Heart left ventricle (tissue), 16 donors: ENCODE results near the gene ETV3. TPM values are rescaled to one million over a fixed set of nuclear protein-coding genes. Genes with fewer than 3 reads are reported as not detected.

Source experiments
- ATAC-seq, 4 donors: fragments of 200-7000 bp; cut with Tn5 transposase; one replicate each; pipeline ENCODE4 v1.9.1; 2020 to 2022; ENCODE audit warnings: moderate library complexity in 4 of 4, mild to moderate bottlenecking in 3 of 4, moderate number of reproducible peaks in 1 of 4
- DNase-seq, 5 donors: peaks; one replicate each; pipeline ENCODE4 v3.0.0-alpha.2; 2020
- H3K27ac ChIP-seq, 12 donors: fragments of 200-600 bp; sonication (generic) in 4 of 12; one replicate each; pipeline versions ENCODE4 v1.5.0 to v1.8.0; 2016 to 2022; ENCODE audit warnings: mild to moderate bottlenecking in 2 of 12
- H3K27me3 ChIP-seq, 9 donors: fragments of 200-600 bp; sonication (generic) in 2 of 9; one replicate each; pipeline versions ENCODE4 v1.5.1 to v1.8.0; 2016 to 2022; ENCODE audit warnings: mild to moderate bottlenecking in 3 of 9
- H3K36me3 ChIP-seq, 9 donors: fragments of 200-600 bp; sonication (generic) in 2 of 9; one replicate each; pipeline versions ENCODE4 v1.5.0 to v1.8.0; 2018 to 2022; ENCODE audit warnings: mild to moderate bottlenecking in 2 of 9
- H3K4me1 ChIP-seq, 12 donors: fragments of 200-600 bp; sonication (generic) in 4 of 12; one replicate each; pipeline versions ENCODE4 v1.5.0 to v1.8.0; 2016 to 2022; ENCODE audit warnings: mild to moderate bottlenecking in 3 of 12
- H3K4me3 ChIP-seq, 12 donors: fragments of 200-600 bp; sonication (generic) in 4 of 12; one replicate each; pipeline versions ENCODE4 v1.5.0 to v1.8.0; 2017 to 2022; ENCODE audit warnings: mild to moderate bottlenecking in 9 of 12, moderate library complexity in 4 of 12
- H3K9me3 ChIP-seq, 12 donors: fragments of 200-600 bp; sonication (generic) in 4 of 12; one replicate each; pipeline versions ENCODE4 v1.5.0 to v1.8.0; 2016 to 2022; ENCODE audit warnings: mild to moderate bottlenecking in 1 of 12
- CTCF ChIP-seq, 12 donors: fragments of 200-600 bp; sonication (generic) in 4 of 12; IDR thresholded peaks; one replicate each; pipeline versions ENCODE4 v1.5.0 to v1.8.0; 2018 to 2022; ENCODE audit warnings: antibody characterized with exemption in 12 of 12, mild to moderate bottlenecking in 5 of 12
- POLR2A ChIP-seq, 2 donors: fragments of 450-650 bp; IDR thresholded peaks; one replicate each; pipeline ENCODE4 v1.6.1; 2017; ENCODE audit warnings: antibody characterized with exemption in 2 of 2, mild to moderate bottlenecking in 2 of 2, moderate library complexity in 2 of 2
- WGBS, 4 donors: extraction: QIAGEN DNeasy Blood & Tissue Kit in 2 of 4; methylation state at CpG; one replicate each; pipeline versions ENCODE4 v1.1.5 to v1.1.7; 2013 to 2018; 5-methylcytosine and 5-hydroxymethylcytosine counted together
- intact Hi-C, 10 donors: fragments of 100-400 bp; cut with DNase I; formaldehyde crosslinking; loops; one replicate each; pipeline versions ENCODE4 v1.11.1 to v1.14.2; 2022
- polyA plus RNA-seq, 2 donors: library from polyadenylated mRNA; stranded (reverse); fragments of 200-250 nt; gene quantifications; one replicate each; pipeline ENCODE4 v1.2.3, GENCODE V29; 2013
- total RNA-seq, 9 donors: library from RNA; depleted of rRNA in 2 of 9; stranded (reverse); fragments of >200 nt in 2 of 9; fragmentation: NEBNext Ultra II Directional in 3 of 9; extraction: Animal tissue kit (Norgen Biotek cat#: 25700) in 3 of 9; gene quantifications; one replicate each; pipeline versions ENCODE4 v1.1.0 to v1.2.4, GENCODE V29; 2016 to 2023
- donor health status: ischemic (EF 13 %, LVEDD 7.1; RV severe dilation, severe dysfunction).
- donor health status: healthy with polysubstance abuse.
- donor health status: DM: no; HTN: yes; CAD: no.
- donor health status: DM: no; HTN: no; CAD: no.
- donor health status: ischemic (EF 25% LVEDD 6.9; RV normal size, moderate dysfunction).
- donor health status: ischemic (EF 25% LVEDD 5.7; RV mildly dilated, moderate dysfunction).
- donor health status: healthy.
- donor health status: DM: yes; HTN: yes; CAD: no.
- donor health status: ischemic (EF 35%, LVEDD 5.7; RV mildly dilated, moderate dysfunction).
- donor health status: nonischemic (EF 11% LVEDD 7.7; RV severe dilation, severe dysfunction).
- donor health status: DM: yes; HTN: yes; CAD: no.
- donor health status: PGD.
- donor health status: ischemic (EF 29% LVEDD 5.4; RV normal size, mild dysfunction).
- donor health status: nonischemic (EF 23%, LVEDD 6.1; RV moderate dilation, normal function).

The ETV3 gene
- total and polyA plus RNA-seq, 11 donors = 4.5 to 24.3 (median 15.9) TPM

DNA sequence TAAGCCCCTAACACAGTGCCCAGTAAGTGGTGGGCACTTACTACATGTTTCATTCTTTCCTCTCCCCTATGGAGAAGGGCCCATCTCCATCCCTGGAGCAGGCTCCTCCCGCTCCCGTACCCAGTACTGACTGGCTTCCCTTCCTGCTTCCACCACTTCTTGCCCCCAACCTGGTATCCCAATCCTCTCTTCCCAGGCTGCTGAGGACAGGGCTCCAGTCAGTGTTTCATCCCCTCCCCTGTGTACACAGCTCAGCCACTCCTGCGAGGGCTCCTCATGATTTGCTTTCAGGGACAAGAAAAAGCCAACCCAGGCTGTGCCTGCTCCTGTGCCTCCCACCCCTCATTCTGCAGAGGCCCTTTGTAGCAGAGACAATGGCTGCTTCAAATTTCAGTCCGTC is 20.8 kb upstream of the ETV3 start:
- ATAC-seq (no peak), DNase-seq (no peak)
- 61 to 79% (median 71%) methylated on average over 4 of the region's 4 CpGs for WGBS, 4 donors

DNA sequence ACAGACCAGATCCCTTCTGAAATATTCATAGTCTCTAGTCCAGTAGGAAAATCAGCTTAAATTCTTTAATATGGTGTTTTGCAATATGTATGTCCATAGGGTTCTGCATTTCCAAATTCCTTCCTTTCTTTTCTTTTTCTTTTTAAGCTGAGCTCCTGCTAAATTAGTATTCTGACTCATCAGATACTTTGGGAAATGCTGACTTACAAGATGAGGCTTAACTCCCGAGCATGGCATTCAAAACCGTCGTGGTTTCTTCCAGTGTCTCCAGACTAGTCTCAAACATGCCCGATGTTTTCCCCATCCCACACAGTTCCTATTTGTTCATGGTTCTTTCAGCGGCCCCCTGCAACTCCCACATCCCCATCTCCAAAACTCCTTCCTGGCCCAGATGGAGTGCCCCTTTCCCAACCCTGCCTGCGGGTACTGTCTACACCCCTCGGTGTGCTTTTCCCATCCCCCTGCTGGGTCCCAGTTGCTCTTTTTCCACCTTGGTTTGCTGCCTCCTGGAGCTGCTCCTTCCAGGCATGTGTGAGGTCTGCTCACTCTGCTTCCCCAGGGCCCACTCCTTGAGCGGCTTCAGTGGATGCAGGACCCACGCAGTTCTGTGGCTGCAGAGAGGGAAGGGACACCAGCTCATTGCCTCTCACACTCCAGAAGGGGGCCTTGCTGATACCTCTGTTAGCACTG is 19.5 kb upstream of the ETV3 start:
- Histone ChIP-seq H3K36me3 (no peaks in the 10 kb centered on the region), H3K27me3 (peaks cover 0 to 4% (median 0%) of the 10 kb centered on the region in 9 donors), H3K4me1 (peaks cover 10 to 31% (median 22%) of the 10 kb centered on the region in 12 donors), H3K9me3 (no peaks in the 10 kb centered on the region), H3K27ac (no peak overlapping the region), H3K4me3 (no peak overlapping the region)
- intact Hi-C loops = loop anchor here in 1 of 10 donors (2.0 kb wide), 1 partner anchor 21 kb away; no protein-coding TSS in a partner anchor
- DNase-seq (no peak), ATAC-seq (no peak)
- TF ChIP-seq CTCF (IDR thresholded peaks at IDR 0.05) = no peak
- no peak for TF ChIP-seq POLR2A (IDR thresholded peaks at IDR 0.05)
- WGBS, 4 donors = 63 to 68% (median 67%) methylated on average over 9 of the region's 9 CpGs

More for the DNA sequence above, 20.8 kb upstream of the ETV3 start:
- peaks cover 0 to 5% (median 3%) of the 10 kb centered on the region in 9 donors for H3K27me3 ChIP-seq
- intact Hi-C loops = no loop called here
- H3K36me3 ChIP-seq = no peaks in the 10 kb centered on the region
- H3K4me3 ChIP-seq = no peak overlapping the region
- H3K4me1 ChIP-seq = peaks cover 10 to 28% (median 20%) of the 10 kb centered on the region in 12 donors
- TF ChIP-seq POLR2A (IDR thresholded peaks at IDR 0.05) = no peak
- no peak for TF ChIP-seq CTCF (IDR thresholded peaks at IDR 0.05)
- H3K27ac ChIP-seq = no peak overlapping the region
- H3K9me3 ChIP-seq = no peaks in the 10 kb centered on the region

DNA sequence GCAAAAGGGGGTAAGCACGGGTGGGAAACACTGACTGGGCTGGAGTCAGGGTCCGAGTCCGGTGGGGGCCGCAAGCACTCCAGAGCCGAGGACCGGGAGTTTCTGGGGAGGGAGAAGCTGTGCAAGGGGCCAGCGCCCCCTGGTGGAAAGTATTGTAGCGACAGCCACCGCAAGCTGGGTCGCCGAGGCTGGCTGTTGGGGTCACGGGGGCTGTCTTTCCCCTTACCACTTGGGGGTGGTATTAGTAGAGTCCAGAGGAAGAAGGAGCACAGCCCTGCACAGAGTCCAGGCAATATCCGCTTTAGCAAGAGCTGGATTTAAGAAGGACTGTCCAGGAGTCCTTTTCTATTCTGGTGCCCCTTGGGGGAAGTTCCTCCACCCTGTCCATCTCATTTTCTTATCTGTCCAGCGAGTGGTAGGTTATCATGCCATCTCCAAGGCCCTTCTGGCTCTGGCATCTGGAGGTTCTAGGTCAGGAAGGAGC is 17.9 kb upstream of the ETV3 start:
- intact Hi-C loops = loop anchor here (1.0 to 2.0 kb wide), 2 partner anchors 19 to 66 kb away; no protein-coding TSS in a partner anchor
- ATAC-seq = peak; percentile 43 to 83 (median 72)
- 2 to 5% (median 3%) methylated on average over 7 to 14 of the region's 14 CpGs for whole genome bisulfite sequencing, 4 donors
- Histone ChIP-seq H3K27ac (peak overlapping the region in 2 of 12 donors; percentile 23 to 38), H3K36me3 (no peaks in the 10 kb centered on the region), H3K9me3 (no peaks in the 10 kb centered on the region), H3K4me1 (peaks cover 10 to 31% (median 22%) of the 10 kb centered on the region in 12 donors), H3K4me3 (peak overlapping the region in 7 of 12 donors; percentile 8 to 34 (median 15)), H3K27me3 (peaks cover 0 to 4% (median 0%) of the 10 kb centered on the region in 9 donors)
- peak; percentile 70 to 87 (median 73) for DNase-seq
- TF ChIP-seq POLR2A (IDR thresholded peaks at IDR 0.05) (no peak), CTCF (IDR thresholded peaks at IDR 0.05) (peak; percentile 91 to 99 (median 98))

DNA sequence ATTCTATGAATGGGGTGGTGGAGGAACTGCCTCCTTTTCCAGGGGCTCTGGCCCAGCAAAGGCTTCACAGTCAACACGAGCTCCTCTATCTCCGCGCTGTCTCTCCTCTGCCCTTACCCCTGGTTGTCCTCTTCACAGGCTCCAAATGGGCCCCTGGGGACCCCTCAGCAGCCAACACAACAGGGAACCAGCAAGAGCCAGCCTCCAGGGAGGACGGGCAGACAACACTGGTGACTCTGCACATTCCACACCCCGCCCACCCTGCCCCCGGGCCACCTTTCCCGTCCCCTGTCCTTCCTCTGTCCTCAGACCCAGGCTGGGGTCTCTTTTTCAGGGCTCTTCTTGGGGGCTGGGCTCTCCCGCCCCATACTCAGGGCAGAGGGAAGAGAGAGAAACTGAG is 17.5 kb upstream of the ETV3 start:
- WGBS, 4 donors = 10 to 21% (median 13%) methylated on average over 8 of the region's 8 CpGs
- no peak for TF ChIP-seq CTCF (IDR thresholded peaks at IDR 0.05)
- TF ChIP-seq POLR2A (IDR thresholded peaks at IDR 0.05) = no peak
- intact Hi-C loops = loop anchor here (1.0 to 2.0 kb wide), 4 partner anchors 17 to 65 kb away; partner anchors contain the start of gene ETV3 (in 1 of the 10)
- peaks cover 10 to 31% (median 22%) of the 10 kb centered on the region in 12 donors for H3K4me1 ChIP-seq
- ATAC-seq = peak in 2 of 4 donors; percentile 18 to 27
- DNase-seq = peak in 1 of 5 donors; percentile 50
- peak overlapping the region in 7 of 12 donors; percentile 8 to 34 (median 15) for H3K4me3 ChIP-seq
- H3K27me3 ChIP-seq = peaks cover 0 to 4% (median 0%) of the 10 kb centered on the region in 9 donors
- no peaks in the 10 kb centered on the region for H3K36me3 ChIP-seq
- H3K9me3 ChIP-seq = no peaks in the 10 kb centered on the region
- H3K27ac ChIP-seq = peak overlapping the region in 5 of 12 donors; percentile 17 to 38 (median 24)
